ENCODE results near the gene IL17RC.

- TF ChIP-seq, protein P1, sequence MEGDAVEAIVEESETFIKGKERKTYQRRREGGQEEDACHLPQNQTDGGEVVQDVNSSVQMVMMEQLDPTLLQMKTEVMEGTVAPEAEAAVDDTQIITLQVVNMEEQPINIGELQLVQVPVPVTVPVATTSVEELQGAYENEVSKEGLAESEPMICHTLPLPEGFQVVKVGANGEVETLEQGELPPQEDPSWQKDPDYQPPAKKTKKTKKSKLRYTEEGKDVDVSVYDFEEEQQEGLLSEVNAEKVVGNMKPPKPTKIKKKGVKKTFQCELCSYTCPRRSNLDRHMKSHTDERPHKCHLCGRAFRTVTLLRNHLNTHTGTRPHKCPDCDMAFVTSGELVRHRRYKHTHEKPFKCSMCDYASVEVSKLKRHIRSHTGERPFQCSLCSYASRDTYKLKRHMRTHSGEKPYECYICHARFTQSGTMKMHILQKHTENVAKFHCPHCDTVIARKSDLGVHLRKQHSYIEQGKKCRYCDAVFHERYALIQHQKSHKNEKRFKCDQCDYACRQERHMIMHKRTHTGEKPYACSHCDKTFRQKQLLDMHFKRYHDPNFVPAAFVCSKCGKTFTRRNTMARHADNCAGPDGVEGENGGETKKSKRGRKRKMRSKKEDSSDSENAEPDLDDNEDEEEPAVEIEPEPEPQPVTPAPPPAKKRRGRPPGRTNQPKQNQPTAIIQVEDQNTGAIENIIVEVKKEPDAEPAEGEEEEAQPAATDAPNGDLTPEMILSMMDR (conservative IDR thresholded peaks at IDR 0.05; ENCODE audit: low read length), result no peak
- TF ChIP-seq EZH2phosphoT487 (IDR thresholded peaks at IDR 0.05; ENCODE audit: borderline replicate concordance), result no peak
These were observed 28.4 kb upstream of the IL17RC start for GRCh38 chr3:9888540-9888939.

All from Loucy (cell line).